Stimulated activated CD4-positive, alpha-beta T cell treated with anti-CD3 and anti-CD28 coated beads, Interleukin-2, amount 100 ng/mL, for 48 hours (primary cell): ENCODE measurements around the gene BRI3.

ENCODE experiments used
- DNase-seq, 2 donors: peaks; one replicate each; pipeline ENCODE4 v3.0.0-alpha.2; 2020

BRI3 gene, protein sequence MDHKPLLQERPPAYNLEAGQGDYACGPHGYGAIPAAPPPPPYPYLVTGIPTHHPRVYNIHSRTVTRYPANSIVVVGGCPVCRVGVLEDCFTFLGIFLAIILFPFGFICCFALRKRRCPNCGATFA

DNA sequence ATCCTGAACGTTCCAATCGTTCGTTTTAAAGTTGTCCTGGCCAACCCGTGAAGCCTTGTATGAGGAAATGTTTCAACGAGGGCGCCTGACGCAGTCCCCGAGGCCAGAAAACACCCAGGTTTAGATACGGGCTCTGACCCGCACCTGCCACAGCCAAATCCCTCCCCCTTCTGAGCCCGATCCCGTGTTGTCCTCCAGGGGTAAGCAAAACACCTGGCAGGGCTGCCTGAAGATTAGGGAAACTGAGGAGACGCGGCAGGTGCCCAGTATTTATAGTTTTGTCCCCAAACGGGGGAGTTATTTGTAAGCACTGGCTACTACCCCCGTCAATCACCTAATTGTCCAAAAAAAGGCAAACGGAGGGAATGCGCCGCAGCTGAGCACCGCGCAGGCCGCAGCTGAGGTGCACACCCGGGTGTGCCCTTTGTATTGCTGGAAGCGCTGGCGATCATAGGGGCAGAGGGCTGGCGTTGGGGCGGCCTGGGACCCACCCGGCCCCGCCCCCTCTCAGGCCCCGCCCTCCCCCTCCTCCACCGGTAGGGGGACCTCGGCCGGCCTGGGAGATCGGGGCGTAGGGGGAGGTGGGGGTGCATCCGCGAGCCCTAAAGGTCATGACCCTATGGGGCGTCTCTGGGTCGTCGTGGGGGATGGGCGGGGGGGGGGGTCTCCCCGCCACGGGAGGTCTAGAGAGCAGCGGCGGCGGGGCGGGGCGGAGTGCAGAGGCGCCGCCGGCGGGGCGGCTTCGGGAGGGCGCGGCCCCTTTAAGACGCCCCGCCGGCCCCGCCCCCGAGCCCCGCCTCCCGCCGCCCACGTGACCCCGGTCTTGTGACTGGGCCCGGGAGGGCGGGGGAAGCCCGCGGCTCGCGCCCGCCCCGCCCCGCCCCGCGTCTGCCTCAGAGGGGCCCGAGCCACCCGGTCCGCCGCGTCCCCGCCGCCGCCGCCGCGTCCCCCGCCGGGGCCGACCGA lies at the start of gene BRI3:
Gene BRI3 (plus strand): TSS at position 896 of the 966 bp plus-strand sequence. CDS start 110 bp downstream, outside the sequence.
- DNase-seq: peak; percentile 88 to 89

DNA sequence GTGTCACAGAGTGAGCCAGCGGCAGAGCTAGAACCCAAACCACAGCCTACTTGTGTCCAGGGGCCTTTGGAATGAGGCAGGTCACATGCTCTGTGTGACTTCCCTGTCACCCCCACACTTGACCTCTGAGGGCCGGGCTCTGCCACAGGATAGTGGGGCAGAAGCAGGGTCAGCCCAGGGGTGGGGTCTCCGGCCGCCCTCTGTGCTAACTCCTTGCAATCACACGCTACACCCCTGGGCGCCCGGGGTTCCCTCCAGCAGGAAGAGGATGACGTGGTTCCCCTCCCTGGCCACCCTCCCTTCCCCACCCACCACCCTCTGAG lies 49.3 kb upstream of the BRI3 start:
- DNase-seq: no peak

DNA sequence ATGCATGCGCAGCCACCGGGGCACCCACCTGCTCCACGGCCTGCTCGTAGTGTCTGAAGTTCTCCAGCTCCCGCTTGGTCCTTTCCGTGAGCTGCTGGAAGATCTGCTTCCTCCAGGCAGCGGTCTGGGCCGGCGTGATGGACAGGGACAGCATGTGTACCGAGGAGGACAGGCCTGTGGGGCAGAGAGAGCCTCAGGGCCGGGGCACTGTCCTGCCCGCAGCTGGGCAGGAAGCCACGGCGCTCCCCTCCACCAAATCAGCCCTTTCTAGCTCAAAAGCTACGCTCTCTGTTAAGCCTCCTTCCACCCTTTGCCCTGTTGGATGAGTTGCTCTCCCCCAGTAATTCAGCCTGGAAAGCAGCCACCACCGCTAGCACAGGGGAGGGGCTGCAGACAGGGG lies 48.7 kb upstream of the BRI3 start:
- no peak for DNase-seq

DNA sequence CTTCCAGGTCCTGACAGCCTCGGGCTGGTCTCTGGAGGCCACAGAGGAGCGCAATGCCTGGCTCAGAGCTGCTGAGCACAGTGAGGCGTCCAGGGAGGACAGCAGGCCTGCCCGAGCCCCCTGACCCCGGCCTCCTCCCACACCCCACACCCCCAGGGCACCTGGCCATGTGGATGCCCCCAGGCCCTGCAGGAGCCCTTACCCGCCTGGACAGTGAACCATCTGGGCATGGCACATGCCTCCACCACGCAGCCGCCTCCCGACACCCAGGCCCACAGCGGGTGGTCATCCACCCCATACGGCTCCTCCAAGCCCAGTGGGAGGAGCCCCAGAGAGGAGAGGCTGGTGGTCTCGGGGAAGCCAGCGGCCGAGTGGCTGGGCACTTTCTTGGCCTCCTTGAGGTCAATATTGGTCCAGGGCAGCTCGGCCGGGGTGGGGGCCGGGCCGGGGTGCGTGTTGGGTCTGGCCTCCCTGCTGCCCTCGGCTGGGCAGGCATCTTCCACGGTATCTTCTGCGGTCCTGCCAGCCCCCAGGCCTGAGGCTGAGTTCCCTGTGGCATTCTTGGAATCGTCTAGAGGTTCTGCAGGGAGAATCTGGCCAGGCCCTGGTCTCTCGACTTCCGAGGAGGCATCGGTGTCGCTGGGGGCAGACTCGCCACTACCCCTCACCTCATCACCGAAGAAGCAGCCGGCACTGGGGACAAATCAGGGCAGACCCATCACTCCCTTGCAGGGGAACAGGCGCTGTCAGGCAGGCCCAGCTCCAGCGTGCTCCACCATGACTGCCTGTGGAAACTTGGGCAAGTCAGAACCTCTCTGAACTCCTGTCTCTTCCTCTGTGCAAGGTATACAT lies 48.0 kb upstream of the BRI3 start:
- DNase-seq: no peak

DNA sequence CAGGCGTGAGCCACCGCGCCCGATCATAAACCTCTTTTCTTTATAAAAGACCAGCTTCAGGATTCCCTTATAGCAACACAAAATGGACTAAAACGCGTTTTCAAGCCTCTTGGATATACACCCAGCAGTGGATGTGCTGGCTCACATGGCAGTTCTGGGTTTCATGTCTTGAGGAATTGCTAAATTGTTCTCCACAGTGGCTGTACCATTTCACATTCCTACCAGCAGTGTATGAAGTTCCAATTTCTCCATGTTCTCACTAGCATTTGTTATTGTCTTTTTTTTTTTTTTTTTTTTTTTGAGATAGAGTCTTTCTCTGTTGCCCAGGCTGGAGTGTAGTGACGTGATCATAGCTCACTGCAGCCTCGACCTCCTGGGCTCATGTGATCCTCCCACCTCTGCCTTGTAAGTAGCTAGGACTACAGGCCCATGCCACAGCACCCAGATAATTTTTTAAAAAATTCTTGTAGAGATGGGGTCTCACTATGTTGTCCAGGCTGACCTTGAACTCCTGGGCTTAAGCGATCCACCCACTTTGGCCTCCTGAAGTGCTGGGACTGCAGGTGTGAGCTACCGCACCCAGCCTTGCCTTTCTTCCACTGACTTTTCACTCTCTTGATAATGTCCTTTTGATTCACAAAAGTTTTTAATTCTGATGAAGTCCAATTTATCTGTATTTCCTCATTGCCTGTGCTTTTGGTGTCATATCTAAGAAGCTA lies 46.9 kb upstream of the BRI3 start:
- no peak for DNase-seq

DNA sequence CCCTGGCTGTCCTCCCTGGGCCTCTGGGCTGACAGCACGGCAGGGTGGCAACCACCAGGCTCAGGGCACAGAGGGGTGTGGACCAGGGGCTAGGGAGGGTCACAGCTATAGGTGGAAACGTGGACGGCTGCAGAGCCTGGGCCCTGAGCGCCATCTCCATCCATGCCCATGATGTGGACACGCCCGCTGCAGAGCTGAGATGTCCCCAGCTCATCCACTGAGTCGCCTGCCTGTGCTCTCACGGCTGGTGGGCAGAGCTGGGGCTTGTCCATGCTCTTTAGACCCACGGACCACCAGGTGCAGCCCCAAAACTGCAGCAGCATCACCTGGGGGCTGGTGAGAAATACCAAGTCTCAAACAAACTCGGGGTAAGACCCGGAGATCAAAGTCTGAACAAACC lies 45.6 kb upstream of the BRI3 start:
- no peak for DNase-seq

DNA sequence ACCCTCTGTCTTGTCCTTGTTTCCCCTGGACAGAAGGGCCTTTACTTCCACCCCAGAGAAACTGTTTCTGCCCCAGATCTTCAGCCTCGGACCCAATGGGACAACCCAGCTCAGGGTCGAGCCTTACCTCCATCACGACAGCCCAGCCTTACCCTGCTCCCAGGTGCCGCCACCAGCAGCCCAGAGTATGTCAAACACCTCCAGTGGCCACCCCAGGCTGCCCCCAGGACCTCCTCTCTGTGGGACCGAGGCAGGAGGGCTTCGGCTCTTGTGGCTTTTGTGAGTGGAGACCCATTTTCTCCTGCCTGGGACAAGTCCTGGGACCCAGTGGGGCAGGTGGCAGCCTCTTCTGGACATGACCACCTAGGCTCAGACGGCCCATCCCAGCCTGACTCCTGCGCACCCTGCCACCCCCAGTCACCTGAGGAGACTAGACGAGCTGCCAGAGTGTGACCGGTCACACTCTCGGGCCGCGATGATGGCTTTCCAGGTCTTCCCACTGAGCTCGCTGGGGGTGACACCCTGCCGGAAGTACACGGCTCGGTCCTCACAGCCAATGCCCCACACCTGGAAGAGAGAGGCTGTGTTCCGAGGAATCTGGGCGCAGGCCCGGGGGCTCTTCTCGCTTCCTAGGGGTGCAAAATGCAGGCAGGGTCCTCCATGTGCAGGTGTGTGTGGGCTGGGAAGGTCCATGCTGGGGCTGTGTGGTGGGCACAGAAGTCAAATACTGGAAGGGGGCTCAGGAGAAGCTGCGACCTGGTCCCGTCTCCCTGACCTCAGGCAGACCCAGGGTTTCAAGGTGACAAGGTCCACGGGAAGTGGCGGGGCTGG lies 44.9 kb upstream of the BRI3 start:
- DNase-seq: no peak

DNA sequence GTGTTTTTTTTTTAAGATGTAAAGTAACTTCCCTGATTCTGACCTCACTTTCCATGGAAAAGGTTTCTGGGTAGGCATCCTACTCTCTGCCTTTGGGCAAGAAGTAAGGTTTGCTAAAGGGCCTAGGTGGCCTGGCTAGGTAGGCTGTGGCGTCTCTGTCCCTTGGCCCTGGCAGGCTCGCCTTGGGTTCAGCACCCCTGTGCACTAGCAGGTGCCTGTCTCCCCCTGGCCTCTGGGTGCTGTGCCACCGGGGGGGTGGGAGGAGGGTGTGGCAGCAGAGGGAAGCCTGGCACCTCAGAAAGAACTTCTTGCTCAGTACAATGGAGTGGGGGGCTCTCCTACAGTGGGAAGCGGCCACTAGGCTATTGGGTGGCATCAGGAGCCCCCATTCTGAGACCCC lies 43.4 kb upstream of the BRI3 start:
- no peak for DNase-seq

DNA sequence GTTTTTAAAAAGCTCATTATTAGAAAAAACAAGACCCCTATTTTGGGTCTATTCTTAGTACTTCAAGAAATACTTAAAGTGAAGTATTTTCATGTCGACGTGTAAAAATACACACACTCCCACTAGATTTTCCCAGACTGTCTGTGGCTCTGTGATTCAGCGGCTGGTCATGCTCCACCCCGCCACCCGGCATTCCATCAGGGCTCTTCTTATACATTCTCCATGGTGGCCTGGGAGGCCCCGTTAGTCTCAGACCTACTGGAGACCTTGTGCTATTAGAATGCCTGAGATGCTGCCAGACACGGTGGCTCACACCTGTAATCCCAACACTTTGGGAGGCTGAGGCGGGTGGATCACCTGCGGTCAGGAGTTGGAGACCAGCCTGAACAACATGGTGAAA lies 42.5 kb upstream of the BRI3 start:
- DNase-seq: no peak

DNA sequence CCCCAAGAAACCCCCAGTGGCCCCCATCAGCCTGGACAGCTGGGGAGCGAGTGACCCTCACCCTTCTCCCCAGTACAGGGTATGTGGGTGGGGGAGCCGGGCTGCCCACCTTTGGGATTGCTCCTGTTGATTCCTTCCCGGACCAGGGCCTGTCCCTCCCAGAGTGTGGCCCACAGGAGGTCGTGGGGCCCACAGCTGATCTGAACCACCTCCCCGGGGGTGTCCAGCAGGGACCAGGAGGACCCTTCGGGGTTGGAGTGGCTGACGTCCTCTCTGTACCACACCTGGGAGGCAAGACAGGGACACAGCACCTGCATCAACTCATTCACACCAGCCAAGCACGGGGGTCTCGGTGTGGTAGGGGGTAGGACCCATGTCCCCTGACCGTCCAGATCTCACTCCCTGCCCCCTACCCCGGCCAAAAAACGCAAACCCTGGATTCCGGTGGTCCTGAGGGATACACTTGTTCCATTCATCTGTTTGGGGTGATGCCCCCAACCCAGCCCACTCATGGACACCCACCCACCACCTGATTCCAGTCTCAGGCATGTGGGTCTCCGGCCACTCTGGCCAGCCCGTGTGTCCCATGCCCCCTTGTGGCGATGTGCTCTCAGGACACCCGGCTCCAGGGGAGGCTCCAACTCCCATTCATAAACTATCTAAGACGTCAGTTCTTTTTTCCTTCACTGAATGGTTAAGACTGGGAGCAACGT lies 40.4 kb upstream of the BRI3 start:
- DNase-seq: peak in 1 of 2 donors; percentile 22

DNA sequence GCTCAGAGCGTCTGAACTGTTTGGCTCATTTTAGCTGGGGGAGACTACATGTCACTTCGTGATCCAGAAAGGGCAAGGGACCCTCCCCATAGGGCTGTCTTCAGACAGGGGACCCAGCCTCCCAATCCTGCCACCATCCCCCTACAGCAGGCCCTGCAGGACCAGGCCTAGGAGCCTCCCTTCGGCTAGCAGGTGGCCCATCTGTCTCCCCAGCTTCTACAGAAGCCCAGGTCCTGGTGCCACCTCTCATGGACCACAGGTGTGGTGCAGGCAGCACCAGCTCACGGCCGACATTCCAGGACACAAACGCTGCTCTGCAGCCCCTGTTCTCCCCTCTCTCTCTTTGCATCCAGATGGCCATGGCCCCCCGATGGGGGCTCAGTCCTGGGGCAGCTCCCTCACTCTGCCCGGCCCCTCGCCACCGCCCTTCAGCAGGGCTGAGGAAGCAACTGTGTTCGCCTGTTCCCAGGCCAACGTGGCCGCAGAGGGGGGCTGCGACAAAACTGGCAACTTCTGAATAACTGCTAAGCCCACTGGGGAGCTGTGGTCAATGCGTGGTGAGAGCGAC lies 39.7 kb upstream of the BRI3 start:
- no peak for DNase-seq

DNA sequence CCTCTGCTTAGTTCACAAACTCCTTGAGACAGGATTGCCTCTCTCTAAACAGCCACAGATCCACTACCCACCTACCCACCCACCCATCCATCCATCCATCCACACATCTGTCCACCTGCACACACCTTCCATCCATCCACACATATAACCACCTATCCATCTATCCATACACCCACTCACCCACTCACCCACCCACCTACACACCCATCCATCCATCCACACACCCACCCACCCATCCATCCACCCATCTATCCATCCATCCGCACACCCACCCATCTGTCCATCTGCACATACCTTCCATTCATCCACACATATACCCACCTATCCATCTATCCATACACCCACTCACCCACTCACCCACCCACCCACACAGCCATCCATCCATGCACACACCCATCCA lies 39.1 kb upstream of the BRI3 start:
- DNase-seq: no peak

DNA sequence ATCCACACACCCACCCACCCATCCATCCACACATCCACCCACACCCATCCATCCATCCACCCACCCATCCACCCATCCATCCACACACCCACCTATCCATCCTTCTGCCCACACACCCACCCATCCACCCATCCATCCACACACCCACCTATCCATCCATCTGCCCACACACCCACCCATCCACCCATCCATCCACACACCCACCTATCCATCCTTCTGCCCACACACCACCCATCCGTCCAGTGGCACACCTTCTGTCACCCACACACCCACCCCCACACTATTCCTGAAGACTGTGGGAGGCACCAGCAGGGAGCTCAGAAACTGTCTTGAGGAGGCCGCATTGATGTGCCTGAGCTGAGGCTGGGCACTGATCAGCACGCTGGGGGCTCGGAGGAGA lies 38.6 kb upstream of the BRI3 start:
- no peak for DNase-seq

DNA sequence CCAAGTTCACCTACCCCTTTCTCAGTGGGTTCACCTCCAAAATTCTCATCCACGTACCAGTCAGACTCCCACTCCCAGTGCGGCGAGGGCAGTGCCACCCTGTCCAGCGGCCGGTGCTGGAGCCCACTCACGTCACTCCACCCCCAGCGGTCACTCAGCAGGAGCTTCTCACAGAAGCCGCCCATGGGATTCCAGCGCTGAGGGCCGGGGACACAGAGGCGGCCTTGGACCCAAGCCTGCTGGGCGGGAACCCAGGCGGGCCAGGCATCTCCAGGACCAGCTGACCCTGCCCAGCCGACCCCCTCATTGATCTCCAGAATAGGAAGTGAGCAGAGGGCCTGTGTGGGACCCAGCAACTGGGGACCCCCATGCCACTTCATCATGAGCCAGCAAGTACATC lies 36.6 kb upstream of the BRI3 start:
- DNase-seq: no peak

DNA sequence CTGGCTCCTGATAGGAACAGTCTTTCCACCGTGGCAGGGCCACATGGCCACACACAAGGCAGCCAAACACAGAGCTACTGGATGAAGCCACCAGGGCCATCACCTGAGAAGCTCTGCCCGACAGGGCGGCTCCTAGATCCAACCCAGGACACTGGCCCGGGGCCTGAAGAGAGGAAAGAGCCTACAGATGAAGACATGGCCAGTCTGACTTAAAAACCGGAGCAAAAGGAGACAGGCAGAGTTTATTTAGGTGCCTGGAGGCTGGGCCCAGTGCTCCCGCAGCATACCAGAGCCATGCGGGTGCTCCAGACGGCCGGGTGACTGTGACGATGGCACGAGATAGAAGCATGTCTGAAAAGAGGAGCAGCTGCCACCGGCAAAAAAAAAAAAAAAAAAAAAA lies 33.3 kb upstream of the BRI3 start:
- DNase-seq: no peak

DNA sequence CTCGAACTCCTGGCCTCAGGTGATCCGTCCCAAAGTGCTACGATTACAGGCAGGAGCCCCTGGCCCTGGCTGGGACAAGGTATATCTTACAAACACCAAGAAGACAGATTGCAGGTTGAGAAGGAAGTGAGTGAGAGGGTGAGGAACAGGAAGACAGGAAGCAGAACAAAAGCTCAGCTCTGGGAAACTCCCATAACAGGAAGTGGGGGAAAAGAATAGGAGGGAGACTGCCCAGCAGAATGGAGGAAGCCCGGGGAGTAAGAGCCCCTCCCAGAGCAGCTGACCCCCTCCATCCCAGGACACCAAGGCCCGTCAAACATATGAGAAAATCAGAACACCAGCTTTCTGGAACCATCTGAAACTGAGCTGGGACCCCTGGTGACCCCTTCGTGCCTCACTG lies 32.4 kb upstream of the BRI3 start:
- DNase-seq: no peak

DNA sequence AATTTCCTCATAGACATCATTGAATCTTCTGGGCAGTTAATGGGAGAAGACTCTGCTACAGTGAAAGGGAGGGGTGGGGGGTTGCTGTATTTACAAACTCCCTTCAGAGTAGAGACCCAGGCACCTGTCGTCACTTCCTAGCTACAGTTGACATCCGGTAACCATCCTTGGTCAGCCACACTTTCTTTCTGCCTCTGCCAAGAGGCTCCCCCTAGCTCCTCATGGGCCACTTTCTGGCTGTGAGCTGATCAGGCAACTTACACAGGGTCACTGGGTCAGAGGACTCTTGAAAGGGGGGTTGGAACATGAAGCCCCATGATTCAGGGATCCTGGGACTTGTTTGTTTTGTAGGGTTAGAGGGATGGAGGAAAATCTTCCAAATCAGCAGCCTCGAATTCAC lies 30.7 kb upstream of the BRI3 start:
- DNase-seq: peak; percentile 16 to 24

DNA sequence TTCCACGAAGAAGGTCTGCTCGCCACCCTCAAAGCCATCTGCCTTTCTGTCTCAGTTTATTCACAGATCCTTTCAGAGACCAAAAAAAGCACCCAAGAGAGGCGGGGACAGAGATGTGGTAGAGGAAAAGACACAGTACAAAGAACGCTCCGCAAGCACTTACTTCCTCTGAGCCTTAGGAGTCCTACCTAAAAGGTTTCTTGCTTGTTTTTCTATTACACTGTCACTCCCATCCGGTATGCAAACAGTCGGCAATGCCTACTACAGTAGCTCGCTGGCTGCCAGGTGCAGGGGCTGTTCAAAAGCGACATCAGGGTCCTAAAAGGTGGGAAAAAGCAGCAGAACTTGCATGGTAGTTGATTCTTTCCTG lies 30.3 kb upstream of the BRI3 start:
- peak in 1 of 2 donors; percentile 21 for DNase-seq

DNA sequence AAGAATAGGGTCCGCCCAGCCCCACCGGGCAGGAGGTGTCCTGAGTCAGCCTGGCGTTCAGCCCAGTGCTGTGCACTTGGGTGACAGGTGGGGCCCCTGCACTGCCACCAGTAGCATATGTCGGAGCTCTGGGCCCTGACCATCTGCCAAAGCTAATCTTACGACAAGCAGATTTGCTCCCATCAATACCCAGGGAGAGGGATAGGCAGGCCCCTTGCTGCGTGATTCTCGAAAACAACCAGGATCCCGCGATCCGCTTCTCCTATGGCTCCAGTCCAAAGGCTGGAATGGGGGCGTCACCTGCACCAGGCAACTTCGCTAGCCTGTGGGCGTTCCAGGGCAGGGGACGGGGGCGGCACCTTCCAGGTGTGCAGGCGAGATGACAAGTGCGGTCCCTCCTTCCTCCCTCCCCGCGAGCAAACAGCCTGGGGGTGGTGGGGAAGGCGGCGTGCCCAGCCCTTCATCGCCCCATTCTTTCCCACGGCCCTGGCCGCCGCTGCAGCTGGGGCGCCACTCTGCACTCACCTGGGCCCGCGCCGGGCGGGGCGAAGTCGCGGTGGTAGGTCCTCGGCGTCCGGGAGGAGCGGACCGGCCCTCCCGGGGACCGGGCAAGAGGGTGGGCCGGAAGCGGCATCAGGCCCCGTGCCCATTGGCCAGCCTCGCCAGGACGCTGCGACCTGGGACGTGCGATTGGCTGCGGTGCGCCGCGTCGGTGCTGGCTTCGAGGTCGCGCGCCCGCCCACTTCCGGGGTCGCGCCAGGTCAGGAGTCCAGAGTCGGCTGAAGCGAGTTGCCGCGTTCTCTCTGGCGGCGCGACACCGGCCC lies 29.7 kb upstream of the BRI3 start, which contains the start of gene TECPR1:
Gene TECPR1 (minus strand): TSS at position 632 of the 824 bp plus-strand sequence. CDS start 6,086 bp downstream, outside the sequence.
- peak; percentile 80 to 85 for DNase-seq
